ENCODE results near the gene HPCAL1.

Gene HPCAL1

DNA sequence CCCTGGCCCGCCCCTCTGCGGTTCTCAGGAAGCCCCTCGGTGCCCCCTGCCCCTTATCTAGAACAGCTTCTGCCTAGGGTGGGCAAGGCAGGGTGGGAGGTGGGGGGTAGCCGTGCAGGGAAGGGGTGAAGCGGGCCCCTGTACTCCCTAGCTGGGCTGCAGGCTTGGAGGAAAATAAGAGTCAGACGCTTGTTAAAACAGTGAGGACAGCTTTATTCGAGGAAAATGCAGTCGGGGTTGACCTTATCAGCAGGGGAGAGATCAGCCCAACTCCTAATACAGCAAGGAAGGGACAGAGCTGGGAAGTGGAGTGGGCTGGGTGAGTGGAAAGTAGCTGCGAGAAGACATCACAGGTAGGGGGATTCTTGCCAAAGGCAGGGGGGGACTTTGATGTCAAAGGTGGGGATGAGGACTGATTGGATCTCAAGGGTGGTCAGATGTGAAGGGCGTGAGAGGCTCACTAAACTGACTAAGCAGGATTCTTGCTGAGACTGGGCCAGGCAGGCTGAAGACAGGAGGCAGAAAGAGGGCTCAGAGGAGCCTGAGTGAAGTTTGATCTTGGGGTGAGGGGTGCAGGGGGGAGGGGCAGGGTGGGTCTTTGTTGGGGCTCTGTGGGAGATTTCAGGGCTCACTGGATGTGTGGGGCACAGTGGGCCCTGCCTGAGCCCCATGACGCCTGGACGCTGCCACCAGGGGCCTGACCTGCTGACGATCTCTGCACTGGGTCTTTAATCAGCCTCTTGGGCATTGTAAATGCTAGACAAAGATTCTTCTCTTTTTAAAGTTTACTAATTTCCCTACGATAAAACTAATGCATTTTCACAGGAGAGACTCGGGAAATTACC lies 29.9 kb downstream of the HPCAL1 start:
- peak in 1 of 2 donors; percentile 29 for DNase-seq (ENCODE audit: extremely low read depth in 1 of 2, low read depth in 1 of 2)

DNA sequence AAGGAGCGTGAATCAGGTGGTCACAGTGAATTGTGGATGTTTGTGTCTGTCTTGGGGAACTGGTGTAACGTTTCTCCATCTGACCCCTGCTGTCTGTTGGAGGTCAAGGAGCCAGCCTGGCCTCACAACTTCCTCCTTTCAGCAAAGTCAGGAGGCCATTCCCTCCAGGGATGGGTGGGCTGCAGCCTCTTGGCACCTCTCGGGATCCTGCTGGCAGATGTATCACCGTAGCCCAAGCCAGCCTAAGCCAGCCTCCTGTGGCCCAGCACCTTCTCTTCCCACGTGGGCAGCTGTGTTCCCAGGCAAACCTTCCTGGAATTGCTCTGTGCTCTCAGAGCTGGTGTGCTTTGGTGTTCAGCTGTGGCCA lies 30.5 kb downstream of the HPCAL1 start:
- DNase-seq (ENCODE audit: extremely low read depth in 1 of 2, low read depth in 1 of 2) = no peak

DNA sequence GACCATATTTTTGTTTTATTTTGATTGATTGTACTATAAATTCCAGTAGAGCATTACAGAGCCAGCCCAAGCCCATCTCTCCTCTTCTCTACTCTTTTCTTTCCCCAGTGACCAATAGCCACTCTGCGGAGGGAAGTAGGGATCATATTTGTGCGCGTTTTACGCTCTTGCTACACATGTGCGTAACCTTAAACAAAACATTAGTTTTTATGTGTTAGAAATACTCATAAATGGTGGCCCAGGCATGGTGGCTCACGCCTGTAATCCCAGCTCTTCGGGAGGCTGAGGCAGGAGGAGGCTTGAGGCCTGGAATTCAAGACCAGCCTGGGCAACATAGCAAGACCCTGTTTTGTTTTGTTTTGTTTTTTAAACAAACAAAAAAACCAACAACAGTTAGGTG lies 31.3 kb downstream of the HPCAL1 start:
- no peak for DNase-seq (ENCODE audit: extremely low read depth in 1 of 2, low read depth in 1 of 2)

DNA sequence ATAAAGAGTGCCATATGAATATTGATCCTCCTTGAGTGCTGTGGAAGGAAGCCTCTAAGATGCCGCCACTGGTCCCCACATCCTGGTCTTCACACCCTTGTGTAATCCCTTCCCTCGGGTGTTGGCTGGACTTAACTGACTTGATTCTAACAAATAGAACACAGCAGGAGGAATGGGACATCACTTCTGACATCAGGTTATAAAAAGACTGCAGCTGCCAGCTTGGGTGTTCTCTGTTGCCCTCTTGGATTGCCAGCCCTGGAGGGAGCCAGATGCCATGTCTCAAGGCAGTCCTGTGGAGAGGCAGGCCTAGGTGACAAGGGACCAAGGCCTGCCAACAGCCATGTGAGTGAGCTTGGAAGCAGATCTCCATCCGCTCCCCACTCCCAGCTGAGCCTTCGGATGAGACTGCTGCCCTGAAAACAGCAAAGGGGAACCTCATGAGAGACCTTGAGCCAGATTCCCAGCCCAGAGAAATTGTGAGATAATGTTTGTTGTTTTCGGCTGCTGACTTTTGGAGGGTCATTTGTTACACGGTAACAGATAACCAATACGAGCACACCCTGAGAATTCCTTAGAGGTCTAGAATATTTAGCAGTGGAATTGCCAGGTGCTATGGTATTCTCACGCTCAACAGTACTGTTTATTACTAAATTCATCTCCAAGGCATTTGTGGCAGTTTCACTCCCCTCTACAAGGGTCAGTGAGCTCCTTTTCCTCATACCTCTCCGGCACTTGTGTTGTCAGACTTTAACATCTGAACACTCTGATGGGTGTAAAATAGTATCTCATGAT lies 32.5 kb downstream of the HPCAL1 start:
- DNase-seq (ENCODE audit: extremely low read depth in 1 of 2, low read depth in 1 of 2) = no peak

DNA sequence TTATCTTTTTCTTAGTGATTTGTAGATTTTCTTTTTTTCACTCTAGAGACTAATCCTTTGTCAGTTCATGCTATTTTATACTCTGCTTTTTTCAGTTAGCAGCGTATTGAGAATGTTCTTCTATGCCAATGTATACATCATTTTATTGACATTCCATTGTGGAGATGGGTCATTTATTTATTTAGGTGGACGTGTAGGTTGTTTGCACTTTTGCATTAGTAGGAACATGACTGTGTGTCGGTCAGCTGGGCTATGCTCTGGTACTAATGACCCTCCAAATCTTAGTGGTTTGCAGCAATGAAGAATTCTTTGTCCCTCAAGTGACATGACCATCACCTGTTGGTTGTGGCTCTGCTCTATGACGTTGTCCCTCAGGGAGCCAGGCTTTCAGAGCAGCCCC lies 33.6 kb downstream of the HPCAL1 start:
- DNase-seq (ENCODE audit: extremely low read depth in 1 of 2, low read depth in 1 of 2) = no peak

DNA sequence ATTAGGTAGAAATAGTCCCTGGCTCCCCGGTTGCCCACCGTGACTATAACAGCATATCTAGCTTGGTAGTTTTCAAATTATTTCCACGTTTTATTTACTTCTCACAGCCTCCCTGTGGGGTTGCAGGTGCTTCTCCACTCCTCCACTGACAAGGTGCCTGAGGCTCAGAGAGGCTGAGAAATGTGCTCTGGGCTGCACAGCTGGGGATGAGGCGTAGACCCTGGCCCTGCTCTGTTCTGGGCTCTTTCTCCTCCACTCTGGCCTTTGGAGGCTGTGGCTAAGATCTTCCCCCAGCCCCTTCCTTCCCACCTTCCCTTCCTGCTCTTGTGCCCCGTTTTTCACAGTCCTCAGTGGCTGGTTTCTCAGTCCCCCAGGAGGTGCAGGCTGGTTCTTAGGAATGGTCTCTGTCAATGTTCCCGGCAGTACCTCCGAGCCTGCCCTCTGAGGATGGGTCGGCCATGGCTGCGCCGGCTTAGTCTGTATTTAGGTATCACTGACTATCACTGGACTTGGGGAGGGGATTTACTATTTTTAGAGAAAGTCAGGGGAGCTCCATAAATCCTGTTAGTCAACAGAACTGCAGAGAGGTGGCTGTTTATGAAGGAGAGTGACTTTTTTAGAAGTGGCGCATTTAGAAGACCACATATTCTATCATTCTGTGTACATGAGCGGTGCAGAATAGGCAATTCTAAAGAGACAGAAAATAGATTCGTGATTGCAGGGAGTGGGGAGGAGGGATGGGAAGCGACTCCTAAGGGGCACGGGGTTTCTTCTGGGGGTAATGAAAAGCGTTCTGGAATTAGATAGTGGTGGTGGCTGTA lies 35.0 kb downstream of the HPCAL1 start:
- DNase-seq (ENCODE audit: extremely low read depth in 1 of 2, low read depth in 1 of 2) = no peak

DNA sequence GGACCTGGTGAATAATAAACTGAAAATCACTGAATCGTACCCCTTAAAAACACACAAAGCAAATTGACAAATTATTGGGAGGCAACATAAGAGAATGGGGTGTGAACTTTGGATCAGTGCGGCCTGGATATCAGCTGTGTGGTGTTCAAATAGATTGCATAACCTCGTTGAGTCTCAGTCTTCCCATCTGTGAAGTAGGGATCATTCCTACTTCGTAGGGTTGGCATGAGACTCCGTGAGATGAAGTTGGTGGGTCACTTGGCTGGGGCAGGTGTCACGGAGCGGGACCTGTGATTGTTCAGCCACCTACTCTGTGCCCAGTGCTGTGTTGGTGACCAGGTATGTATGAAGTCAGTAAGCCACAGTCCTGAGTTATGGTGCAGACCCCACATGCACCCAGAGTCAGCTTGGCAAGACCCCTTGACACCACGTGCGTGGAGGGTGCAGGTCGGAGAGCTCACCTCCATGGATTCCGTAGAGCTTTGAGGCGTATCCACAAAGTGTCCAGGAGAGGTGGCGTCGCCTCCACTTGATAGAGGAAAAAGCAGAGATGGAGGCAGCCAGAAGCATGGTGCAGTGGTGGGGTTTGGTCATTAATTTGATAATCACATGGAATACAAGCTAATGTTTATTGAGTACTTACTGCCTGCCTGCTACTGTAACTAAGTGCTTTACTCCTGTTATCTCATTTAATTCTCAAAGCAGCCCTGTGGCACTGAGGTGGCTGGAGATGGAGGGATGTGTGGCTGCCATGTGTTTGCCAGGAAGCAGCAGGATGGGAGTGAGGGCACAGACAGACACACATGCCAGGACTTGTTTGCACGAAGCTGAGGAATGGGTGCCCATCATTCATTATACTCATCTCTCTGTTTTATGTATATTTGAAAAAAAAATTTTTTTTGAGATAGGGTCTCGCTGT lies 35.8 kb downstream of the HPCAL1 start:
- DNase-seq (ENCODE audit: extremely low read depth in 1 of 2, low read depth in 1 of 2) = no peak

DNA sequence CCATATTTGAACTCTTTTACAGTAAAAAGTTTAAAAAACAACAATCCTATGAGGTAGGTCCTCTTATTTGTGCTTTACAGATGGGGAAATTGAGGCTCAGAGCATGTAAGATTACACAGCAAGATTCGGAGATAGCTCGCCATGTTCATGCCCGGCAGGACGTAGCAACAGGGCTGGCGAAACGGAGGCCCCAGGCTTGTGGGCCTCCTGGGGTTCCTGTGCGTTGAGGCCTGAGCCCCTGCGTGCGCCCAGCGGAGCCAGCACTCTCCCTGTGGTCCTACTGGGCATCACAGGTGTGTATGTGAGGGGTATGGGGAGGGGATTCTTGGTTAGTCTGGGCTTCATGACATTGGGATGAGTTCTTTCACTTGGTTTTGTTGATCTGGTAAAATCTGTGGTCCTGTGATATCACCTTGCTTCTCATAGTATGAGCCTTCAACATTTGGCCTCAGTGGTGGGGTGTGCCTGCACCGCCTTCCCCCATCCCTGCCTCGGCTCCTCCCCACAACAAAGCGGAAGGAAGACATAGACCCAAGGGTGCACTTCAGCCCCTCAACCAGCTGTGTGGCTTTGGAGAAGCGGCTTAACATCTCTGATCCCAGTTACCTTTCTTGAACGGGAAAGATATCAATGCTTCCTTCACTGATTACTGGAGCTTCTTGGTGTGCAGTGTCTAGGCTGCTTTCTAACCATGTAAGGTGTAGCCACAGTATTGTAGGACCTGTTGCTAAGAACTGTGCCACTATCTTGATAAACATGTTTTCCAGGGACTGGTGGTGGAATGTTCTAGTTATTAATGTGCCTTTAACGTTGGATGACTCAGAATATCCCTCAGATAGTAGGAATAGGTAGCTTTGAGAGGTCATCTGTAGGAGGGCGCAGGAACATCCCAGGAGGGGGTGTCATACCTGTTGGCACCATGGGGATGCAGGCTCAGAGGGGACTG lies 37.2 kb downstream of the HPCAL1 start:
- DNase-seq (ENCODE audit: extremely low read depth in 1 of 2, low read depth in 1 of 2) = no peak

DNA sequence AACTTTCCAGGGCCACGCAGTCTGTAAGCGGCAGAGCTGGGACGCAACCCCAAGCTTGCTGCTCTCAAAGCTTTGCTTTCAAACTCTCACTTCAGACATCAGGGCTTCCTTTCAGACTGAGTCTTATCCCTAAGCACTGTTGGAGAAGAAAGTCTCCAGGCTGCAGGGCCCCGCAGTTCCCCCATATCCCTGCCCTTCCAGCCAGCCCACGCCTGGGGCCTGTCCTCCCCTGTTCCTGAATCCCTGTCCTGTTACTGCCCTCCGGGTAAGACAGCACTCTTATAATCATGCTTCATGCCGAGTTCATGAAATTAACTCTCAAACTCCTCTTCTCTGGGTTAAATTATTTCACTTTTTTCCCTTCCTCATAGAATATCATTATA lies 37.9 kb downstream of the HPCAL1 start:
- no peak for DNase-seq (ENCODE audit: extremely low read depth in 1 of 2, low read depth in 1 of 2)

DNA sequence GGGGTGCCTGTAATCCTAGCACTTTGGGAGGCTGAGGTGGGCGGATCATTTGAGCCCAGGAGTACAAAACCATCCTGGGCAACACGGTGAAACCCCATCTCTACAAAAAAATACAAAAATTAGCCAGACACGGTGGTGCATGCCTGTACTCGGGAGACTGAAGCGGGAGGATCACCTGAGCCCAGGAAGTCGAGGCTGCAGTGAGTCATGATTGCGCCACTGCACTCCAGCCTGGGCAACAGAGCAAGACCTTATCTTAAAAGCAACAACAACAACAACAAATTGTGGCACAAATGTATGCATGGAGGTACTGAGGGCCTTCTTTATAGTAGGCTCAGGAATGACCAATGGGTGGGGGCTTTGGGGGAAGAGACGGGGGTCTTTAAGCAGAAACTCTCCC lies 38.5 kb downstream of the HPCAL1 start:
- DNase-seq (ENCODE audit: extremely low read depth in 1 of 2, low read depth in 1 of 2) = no peak

DNA sequence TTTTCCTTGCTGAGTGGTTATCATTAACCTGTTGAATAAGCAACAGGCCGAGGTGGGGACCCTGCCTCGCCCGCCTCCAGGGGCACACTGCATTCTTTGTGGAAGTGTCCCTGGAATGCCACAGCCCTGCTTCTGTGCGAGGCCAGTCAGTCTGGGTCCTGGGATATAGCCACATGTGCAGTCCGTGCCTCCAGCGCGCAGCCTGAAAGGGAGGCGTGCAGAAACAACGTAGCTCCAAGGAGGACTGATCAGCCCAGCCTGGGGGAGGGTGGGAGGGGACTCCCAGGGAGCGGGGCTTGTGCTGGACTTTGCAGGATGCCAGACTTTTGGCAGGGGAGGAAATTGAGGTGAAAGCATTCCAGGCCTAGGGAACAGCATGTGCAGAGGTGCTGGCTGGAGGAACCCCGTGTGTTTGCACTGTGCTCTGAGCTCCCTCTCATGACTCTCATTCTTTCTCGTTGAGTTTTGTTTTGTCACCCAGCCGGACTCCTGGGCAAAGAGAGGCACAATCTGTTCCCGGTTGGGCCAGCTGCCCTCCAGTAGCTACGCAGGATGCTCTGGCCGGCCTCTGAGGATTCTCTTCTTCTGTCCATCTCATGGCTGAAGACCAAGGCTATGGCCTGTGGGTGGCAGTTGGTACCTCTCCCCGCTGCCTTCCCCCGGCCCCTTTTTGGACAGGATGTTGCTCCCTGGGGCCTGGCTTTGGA lies 39.7 kb downstream of the HPCAL1 start:
- DNase-seq (ENCODE audit: extremely low read depth in 1 of 2, low read depth in 1 of 2) = no peak

DNA sequence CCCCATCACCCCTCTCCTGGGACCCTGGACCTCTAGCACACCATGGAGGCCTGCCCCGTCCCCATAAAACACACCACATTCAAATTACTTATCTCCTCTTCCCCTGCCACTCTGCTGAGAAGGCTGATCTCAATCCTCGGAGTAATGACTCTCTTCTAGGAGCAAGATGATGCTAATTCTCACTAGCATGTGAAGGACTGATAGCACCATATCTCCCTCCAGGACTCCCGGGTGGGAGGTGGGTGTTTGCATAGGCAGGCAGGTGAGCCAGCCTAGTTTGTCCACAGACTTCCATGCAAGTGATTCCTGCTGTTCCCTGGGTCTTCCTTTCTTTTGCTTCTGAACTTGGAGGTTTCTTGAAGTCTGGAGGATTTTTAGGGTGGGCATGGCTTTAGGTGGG lies 40.5 kb downstream of the HPCAL1 start:
- no peak for DNase-seq (ENCODE audit: extremely low read depth in 1 of 2, low read depth in 1 of 2)

DNA sequence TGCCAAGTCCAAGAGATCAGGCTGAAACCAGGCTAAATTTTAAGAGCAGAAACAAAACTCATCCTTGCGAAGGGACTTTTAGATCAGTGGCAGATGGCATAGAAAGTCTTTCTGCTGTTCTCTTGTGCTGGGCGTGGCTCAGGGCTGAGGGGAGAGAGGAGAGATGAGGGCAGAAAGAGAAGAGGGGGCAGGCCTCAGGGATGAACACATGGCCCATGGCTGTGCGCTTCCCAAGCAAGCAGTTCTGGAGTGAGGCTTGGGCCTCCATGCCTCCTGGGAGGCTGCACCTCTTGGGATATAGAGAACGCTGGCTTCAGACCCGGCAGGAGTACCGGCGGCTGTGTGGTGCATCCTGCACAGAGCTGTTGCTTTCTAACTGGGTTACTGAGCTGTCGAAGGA lies 41.0 kb downstream of the HPCAL1 start:
- DNase-seq (ENCODE audit: extremely low read depth in 1 of 2, low read depth in 1 of 2) = no peak

DNA sequence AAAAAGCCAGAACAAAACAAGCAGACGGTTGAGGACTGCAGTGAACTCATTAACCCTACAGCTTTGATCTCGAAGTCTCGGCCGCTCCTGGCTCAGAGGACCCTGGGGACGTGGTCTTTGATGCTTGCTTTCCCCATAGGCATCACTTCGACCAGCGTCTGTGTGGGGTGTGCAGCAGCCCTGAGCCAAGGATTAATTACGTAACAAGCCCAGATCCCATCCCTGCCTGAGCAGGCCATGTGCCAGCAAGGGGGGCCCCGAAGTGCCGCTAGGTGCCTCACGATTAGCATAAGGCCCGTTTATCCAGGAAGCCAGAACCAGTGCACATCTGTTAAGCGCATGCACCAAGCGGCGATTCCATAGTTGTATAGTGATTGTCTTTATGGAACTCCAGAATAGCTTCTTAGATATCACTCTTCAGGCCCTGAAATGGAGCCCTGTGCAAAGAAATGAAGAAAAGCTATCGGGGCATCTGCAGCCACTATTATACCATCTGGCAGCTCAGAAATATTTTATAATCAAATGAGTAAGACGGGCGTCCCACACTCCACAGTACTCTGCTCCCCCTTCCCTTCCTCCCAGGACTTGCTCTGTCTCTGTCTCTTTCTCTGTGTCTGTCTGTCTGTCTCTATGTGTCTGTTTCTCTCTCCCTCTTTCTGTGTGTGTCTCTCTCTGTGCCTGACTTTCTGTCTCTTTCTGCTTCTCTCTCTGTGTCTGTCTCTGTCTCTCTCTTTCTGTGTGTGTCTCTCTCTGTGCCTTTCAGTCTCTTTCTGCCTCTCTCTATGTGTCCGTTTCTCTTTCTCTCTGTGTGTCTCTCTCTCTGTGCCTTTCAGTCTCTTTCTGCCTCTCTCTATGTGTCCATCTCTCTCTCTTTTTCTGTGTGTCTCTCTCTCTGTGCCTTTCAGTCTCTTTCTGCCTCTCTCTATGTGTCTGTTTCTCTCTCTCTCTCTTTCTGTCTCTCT lies 41.7 kb downstream of the HPCAL1 start:
- no peak for DNase-seq (ENCODE audit: extremely low read depth in 1 of 2, low read depth in 1 of 2)

DNA sequence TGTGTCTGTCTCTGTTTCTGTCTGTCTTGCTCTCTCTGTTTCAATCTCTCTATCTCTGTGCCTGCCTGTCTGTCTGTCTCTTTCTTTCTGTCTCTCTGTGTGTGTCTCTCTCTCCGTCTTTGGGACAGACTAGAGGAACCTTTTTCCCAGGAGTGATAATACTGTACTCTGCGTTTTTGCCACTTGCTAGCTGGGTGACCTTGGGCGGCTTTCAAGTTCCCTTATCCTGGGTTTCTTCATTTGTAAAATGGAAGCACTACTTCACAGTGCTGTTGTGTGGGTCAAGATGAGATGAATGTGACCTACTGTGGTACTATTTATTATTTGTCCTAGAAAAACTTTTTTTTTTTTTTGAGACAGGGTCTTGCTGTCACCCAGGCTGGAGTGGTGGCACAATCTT lies 42.4 kb downstream of the HPCAL1 start:
- no peak for DNase-seq (ENCODE audit: extremely low read depth in 1 of 2, low read depth in 1 of 2)

DNA sequence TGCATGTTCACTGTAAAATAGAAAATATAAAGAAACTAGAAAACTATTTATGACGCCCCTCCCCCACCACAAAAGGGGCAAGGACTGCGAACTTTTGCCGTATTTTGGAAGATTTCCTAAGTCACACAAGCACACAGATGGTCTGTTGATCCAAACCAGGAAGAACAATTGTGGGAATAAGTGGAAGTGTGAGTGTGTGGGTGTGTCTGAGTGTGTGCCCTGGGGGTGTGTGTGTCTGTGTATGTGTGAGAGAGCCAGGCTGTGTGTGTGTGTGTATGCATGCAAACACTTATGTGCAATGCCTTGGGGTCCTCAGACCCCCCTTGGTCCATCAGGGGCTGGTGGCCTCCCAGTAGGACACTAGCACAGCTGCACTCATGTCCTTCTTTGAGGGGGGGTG lies 43.1 kb downstream of the HPCAL1 start:
- DNase-seq (ENCODE audit: extremely low read depth in 1 of 2, low read depth in 1 of 2) = no peak

DNA sequence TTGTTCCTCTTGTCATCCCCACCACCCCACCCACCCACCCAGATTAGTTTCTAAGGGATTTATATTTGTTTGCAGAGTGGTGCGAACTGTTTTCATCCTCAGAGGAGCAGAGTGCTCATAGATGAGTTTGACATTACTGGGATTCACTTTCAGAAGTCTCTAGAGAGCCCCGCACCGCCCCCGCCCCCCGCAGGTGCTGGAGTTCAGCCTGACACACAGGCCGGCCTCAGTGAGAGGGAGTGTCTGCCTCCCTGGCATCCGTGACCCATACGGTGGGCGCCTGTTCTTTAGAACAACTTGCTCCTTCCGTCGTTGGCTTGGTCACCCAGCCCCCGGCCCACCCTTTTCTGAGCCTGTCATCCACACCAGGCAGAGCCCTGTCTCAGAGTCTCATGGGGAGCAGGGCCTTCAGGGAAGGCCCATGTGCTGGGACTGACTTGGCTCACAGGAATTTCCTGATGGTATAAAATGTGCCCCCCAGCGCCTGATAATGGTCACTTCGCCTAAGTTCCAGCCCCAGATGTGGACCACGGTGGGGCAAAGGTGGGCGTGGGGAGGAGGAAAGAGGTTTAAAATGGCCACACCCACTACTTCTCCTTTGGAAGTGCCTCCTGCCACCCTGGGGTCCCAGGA lies 44.3 kb downstream of the HPCAL1 start:
- DNase-seq (ENCODE audit: extremely low read depth in 1 of 2, low read depth in 1 of 2) = no peak
